ENCODE results near the gene AKAP3.

AKAP3 gene

DNA sequence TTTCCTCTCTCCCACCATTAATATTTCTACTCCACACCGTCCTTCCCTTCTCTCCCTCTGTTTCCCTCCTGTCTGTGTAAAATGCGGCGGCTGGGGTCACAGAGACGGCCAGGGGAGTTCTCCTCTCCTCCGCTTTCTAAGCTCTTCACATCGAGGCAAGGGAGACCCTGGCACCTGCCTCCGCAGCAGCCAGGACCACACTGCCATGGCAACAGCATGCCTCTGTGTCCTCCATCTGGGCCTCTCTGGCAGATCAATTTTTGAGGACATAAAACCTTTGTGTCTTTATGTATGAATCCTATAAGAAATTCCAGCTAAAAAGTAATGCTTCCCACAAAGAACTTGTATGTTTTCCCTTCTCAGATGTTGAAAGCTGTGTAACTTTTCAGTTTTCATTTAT is 45.4 kb downstream of the AKAP3 start:
- FAIRE-seq, result no peak
- no peak for DNase-seq (ENCODE audit: low spot score)

DNA sequence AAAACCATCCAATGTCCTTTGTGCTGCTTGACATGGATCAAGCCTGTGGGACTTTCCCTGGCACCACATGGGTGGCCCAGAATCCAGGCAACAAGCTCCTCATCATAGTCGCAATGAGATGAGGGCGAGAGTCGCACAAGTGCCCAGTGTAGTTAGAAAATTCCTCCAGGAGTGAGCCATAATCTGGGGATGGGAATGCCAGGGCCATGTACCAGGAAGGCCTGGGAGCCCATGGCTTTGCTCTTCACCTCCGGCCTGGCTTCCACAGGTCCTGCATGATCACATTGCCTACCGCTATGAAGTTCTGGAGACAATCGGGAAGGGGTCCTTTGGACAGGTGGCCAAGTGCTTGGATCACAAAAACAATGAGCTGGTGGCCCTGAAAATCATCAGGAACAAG is 53.0 kb downstream of the AKAP3 start:
- FAIRE-seq (no peak), DNase-seq (ENCODE audit: low spot score) (no peak)

DNA sequence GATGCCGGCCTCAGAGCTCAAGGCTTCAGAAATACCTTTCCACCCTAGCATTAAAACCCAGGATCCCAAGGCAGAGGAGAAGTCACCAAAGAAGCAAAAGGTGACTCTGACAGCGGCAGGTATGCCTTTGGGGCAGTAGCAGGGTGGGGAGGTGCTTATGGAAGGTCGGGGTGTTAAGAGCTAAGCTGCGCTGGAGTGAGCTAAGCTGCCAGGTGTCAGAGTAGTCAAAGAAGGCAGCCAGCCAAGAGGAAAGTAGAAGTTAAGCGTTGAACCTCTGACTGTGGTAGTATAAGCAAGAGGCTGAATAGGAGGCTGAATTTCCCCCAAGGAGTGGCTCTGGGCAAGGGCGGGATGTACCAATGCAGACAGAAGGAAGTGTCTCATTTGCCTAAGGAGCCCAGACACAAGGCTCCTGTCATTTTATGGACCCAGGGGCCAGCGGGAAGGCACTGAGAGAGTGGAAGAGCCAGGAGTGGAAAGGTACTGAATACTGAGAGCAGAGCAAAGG is 57.6 kb downstream of the AKAP3 start:
- DNase-seq (ENCODE audit: low spot score), result no peak
- no peak for FAIRE-seq

DNA sequence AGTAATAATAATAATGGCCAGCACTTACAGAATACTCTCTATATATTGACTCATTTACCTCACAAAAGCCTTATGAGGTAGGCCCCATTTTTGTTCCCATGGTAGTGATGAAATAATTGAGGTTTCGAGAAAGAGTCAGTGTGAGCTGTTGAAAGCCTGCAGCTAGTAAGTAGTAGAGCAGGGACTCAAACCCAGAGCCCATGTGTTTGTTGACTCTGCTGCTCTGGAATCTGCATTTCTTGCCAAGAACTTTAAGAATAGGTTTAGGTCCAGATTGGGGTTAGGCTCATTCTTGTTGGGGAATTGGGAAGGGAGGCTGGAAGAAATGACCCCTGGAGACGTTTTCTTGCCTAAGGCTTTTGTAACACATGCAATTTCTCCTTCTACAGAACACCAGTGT is 58.9 kb downstream of the AKAP3 start:
- DNase-seq (ENCODE audit: low spot score) (no peak), FAIRE-seq (no peak)

DNA sequence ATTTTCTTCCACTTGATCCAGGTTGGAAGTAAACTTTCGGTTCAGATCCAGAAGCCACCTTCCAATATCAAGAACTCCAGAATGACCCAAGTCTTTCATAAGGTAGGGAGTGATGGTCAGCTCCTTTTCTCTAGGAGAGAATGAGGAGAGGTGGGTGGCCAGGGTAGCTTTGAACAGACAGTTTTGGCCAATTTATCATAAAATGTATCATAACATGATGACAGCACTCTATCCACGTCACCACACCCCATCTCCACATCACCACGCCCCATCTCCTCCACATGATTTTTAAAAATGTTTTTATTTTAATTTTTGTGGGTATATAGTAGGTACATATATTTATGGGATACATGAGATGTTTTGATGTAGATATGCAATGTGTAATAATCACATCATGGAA is 59.9 kb downstream of the AKAP3 start:
- no peak for DNase-seq (ENCODE audit: low spot score)
- no peak for FAIRE-seq

DNA sequence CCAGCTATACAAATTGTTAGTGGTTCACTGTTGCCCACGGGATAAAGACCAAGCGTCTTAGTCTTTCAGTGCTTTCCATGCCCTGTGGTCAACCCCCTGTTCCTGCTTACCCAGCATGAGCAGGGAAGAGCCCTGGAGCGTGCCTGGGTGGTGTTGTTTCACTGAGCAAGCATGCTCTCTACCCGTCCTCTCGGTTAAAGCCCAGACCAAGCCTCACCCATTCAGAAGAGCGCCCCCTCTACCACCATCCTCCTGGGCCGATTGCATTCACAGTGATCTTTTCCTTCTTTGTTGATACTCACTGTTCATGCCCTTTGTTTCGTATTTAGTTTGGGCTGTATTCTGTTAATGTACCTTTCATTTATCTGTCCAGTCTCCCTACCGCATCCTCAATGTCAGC is 61.7 kb downstream of the AKAP3 start:
- FAIRE-seq, result no peak
- DNase-seq (ENCODE audit: low spot score), result no peak

DNA sequence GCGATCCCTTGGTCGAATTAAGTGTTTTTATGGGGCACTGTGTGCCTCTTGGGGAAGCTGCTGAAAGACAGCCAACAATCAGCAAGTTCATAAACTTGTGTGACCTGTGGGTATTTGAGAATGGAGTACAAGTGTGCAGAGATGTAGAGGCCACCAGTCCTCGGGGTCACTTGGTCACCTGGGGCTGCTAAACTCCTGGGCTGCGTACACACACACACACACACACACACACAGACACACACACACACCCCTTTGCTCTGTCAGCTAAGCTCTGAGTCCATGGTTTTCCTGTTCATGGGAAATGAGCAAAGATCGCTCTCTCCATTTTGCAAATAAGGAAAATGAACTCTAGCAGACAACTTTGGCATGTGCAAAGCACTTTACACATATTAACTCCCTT is 62.4 kb downstream of the AKAP3 start:
- DNase-seq (ENCODE audit: low spot score), result no peak
- peak; percentile 84 for FAIRE-seq

DNA sequence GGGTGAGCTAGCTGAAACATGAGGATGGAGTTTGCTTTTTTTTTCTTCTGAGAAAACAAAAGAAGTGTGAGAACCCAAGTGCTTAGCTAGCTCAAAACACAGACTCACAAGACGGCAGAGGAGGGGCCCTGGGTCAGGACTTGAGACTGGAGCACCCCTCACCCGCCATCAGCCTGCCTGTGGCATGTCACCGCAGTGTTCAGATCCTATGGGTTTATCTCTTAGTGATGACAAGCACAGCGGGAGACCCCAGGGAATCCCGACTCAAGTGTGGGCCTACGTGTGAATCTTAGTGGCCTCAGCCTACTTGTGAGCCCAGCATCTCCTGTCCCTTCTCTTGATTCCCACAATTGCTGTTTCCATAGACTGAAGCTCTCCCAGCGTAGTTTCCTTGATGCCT is 64.0 kb downstream of the AKAP3 start:
- DNase-seq (ENCODE audit: low spot score) (no peak), FAIRE-seq (no peak)

DNA sequence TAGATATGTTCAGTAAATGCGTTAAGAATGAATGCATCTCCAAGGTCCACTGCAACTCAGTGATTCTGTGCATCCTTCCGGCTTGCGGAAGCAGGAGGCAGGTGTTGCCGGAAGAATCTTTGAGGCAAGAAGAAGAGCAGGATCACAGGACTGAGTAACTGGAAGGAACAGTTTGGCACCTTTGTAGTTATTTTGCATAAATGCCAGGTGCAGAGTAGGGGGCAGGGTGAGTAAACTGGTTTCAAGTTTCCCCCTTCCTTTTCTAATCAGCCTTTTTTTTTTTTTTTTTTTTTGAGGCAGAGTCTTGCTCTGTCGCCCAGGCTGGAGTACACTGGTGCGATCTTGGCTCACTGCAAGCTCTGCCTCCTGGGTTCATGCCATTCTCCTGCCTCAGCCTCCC is 64.6 kb downstream of the AKAP3 start:
- FAIRE-seq (peak; percentile 13), DNase-seq (ENCODE audit: low spot score) (no peak)

DNA sequence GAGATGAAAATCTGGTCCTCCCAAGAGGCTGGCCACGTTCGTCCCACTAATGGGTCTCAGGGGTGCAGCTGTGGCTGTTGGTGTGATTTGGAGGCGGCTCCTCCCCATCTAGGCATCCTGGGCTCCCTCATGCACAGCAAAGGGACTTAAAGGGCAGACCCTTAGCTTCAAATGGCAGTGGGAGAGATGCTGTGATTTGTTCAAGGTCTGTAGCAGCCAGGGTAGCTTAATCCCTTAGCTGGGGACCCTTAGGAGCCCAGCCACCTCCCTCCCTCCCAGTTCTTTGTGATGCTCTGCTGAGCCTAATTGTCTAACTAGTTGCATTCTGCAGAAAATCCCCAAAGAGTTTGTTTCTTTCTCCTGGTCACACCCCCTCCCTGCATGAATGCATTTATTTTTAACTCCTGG is 68.6 kb downstream of the AKAP3 start:
- no peak for DNase-seq (ENCODE audit: low spot score)
- peak; percentile 32 for FAIRE-seq

DNA sequence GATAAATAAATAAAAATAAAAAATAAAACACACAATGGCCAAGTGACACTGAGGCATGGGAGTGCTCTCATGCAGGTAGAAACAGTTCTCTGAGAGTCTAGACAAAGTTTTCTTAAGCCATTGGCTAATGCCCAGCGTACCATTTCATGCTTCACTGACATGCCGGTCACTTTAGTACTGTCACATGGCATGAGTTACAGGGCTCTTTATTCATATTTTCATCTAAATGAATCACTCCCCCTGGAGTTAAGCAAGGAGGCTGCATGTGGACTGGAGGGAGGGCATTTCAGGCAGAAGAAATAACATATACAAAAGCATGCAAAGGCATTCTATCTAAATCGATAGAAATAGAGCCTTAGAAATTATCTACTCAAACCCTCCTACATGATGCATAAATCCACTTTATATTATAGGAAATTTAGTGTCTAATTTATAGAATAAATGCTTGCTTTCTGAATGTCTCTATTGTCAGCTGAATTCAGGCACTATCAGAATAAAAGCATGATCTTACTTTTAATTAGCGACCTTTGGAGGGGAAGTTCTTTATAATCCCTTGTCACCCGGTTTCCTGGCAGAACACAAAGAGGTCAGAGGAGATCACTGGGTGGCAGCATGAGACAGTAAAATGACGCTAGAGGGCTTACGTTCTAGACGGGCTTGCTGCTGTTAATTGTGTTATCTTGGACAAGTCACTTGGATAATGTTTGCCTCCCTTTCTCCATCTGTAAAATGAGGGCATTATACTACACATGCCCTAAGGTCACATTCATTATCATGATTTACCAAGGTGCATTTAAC is 69.3 kb downstream of the AKAP3 start:
- FAIRE-seq (peak; percentile 65), DNase-seq (ENCODE audit: low spot score) (no peak)

DNA sequence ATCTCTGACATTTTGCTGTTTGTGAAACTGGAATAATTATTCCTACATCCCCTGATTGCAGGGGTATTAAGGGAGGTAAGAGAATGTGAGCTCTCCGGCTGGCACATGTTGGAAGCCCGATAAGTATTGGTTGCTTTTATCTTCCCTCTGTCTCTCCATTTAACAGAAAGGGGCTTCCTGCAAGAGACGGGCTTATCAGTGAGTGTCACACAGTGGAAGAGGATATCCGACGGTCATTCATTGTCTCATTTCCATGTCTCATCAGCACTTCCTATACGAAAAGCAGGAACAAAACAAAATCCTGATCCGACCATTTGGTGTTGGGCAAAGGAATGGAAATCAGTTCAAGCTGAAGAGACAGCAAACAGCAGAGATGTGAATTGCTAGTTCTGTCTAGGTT is 76.2 kb downstream of the AKAP3 start:
- DNase-seq (ENCODE audit: low spot score), result no peak
- FAIRE-seq, result peak; percentile 46

DNA sequence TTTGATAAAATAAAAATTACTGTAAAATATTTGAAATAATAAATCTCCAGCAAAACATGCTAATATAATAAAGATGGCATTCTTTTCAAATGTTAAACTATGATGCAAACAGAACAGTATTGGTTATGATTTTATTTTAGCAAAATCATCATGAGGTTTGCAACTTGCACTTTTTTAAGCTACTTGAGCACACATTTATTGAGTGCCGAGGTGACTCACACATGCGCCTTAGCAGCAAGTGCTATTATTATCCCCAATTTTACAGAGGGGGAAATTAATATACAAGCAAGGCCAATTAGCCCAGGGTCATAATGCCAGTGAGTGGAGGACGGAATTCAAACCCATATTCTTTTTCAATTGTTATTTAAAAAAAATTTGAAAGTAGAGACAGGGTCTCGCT is 79.6 kb downstream of the AKAP3 start:
- DNase-seq (ENCODE audit: low spot score), result no peak
- FAIRE-seq, result no peak

DNA sequence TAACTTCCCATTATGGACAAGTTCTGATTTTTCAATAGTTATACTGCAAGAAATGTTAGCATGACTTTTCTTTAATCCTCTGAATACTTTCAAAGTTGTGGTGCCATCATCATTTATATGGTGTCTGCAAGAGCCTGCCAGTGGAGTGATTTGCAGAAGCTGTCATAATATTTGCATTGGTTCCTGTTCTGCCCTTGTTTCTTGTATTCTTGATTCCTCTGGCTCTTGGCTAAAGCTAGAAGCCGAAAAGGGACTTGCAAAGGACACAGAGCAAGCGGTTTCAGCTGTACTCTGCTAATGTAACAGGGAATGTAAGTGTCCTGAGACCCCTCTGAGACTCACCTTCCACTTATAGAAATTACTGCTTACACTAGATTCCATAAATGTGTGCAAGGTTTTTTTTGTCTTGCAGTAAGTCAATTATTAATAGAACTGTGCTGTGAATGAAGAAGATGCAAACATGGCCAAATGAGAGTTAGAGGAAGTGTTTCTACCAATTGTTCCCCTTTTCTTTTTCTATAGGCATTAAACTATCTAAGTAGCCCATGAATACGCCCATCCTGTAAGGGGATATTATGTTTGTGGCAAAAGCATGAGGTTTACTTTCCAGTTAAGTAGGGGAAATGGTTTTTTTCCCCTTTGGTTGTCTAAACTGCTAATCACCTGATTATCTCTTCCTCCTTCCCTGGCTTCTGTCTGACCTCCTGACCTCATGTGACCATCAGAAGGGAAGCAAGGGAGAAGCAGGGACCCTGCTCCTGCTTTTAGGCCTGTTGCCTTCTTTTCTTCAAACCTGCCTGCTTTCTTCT is 81.6 kb downstream of the AKAP3 start:
- DNase-seq (ENCODE audit: low spot score) (no peak), FAIRE-seq (no peak)

DNA sequence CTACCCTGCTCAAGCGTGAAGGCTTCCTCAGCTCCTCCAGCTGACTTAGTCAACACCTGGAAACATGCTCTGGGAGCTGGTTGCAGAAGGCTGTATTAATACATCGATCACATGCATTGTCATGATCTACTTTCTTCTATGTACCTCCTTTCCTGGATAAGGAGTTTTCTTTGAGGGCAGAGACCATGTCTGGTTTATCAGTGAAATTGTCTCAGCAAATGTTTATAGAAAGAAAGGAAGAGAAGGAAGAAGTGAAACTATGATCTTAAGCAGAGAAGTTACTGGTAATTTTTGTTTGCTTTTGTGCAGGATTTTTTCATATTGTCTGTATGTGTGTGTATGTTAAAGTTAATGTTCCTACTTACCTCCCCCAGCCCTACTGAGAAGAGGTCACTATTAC is 82.4 kb downstream of the AKAP3 start:
- FAIRE-seq, result no peak
- DNase-seq (ENCODE audit: low spot score), result no peak

Data from urothelium cell line (cell line).